ENCODE measurements around the gene GNG7.
"Not testable (repeated sequence)": the region's sequence is repeated elsewhere in the genome, so short reads cannot be mapped to it uniquely, and the experiment has no call there.

GNG7 gene

GRCh38 chr19:2629491-2630351 lies 72.8 kb downstream of the GNG7 start:
- peaks cover 35% of the 10 kb centered on the region for H3K9me3 ChIP-seq
- peaks cover 81% of the 10 kb centered on the region for H4K20me1 ChIP-seq
- no peak overlapping the region for H3K9ac ChIP-seq
- peaks cover 47% of the 10 kb centered on the region for H3K36me3 ChIP-seq
- no peak overlapping the region for H3K4me3 ChIP-seq
- 0 out of 2 replicates have a peak, but pooled peaks have one; percentile 9 for TF ChIP-seq Cebpa-rat (IDR thresholded peaks at IDR 0.05)
- H3K27ac ChIP-seq, result peak overlapping the region; percentile 75
- peaks cover 88% of the 10 kb centered on the region for H3K4me1 ChIP-seq
- H3K27me3 ChIP-seq, result no peaks in the 10 kb centered on the region
- peak overlapping the region; percentile 89 for H3K4me2 ChIP-seq

GRCh38 chr19:2628597-2628996 lies 73.9 kb downstream of the GNG7 start:
- no peak for TF ChIP-seq Cebpa-rat (IDR thresholded peaks at IDR 0.05)
- peak overlapping the region; percentile 75 for H3K27ac ChIP-seq
- H3K9me3 ChIP-seq, result peaks cover 35% of the 10 kb centered on the region
- peaks cover 88% of the 10 kb centered on the region for H3K4me1 ChIP-seq
- H3K4me3 ChIP-seq, result 0 out of 2 replicates have a peak overlapping the region, but pooled peaks have one; percentile 22
- H3K9ac ChIP-seq, result no peak overlapping the region
- peak overlapping the region; percentile 89 for H3K4me2 ChIP-seq
- H3K27me3 ChIP-seq, result no peaks in the 10 kb centered on the region
- H3K36me3 ChIP-seq, result peaks cover 47% of the 10 kb centered on the region
- H4K20me1 ChIP-seq, result peaks cover 73% of the 10 kb centered on the region

- Histone ChIP-seq H3K36me3 (peaks cover 49% of the 10 kb centered on the region), H3K4me2 (peak overlapping the region; percentile 89), H4K20me1 (peaks cover 66% of the 10 kb centered on the region), H3K4me1 (peaks cover 88% of the 10 kb centered on the region), H3K27me3 (no peaks in the 10 kb centered on the region), H3K9me3 (peaks cover 35% of the 10 kb centered on the region), H3K4me3 (peak overlapping the region; percentile 22; the same call in 1 of the 2 replicates), H3K27ac (peak overlapping the region; percentile 75), H3K9ac (peak overlapping the region; percentile 34; the same call in 1 of the 2 replicates)
- no peak for TF ChIP-seq Cebpa-rat (IDR thresholded peaks at IDR 0.05)
Observed at GRCh38 chr19:2627855-2628254, 74.6 kb downstream of the GNG7 start.

GRCh38 chr19:2627319-2627829 lies 75.1 kb downstream of the GNG7 start:
- Histone ChIP-seq H3K9ac (peak overlapping the region; percentile 34; the same call in 1 of the 2 replicates), H3K27ac (peak overlapping the region; percentile 75), H3K9me3 (peaks cover 35% of the 10 kb centered on the region), H3K4me2 (peak overlapping the region; percentile 89), H3K36me3 (peaks cover 46% of the 10 kb centered on the region), H3K4me3 (peak overlapping the region; percentile 22; the same call in 1 of the 2 replicates), H4K20me1 (peaks cover 62% of the 10 kb centered on the region), H3K4me1 (peaks cover 88% of the 10 kb centered on the region), H3K27me3 (no peaks in the 10 kb centered on the region)
- TF ChIP-seq Cebpa-rat (IDR thresholded peaks at IDR 0.05), result no peak

- peaks cover 19% of the 10 kb centered on the region for H3K9me3 ChIP-seq
- H3K4me3 ChIP-seq, result 0 out of 2 replicates have a peak overlapping the region, but pooled peaks have one; percentile 33
- peaks cover 73% of the 10 kb centered on the region for H4K20me1 ChIP-seq
- TF ChIP-seq Cebpa-rat (IDR thresholded peaks at IDR 0.05), result no peak
- H3K9ac ChIP-seq, result no peak overlapping the region; the same call in 1 of the 2 replicates
- peaks cover 100% of the 10 kb centered on the region for H3K4me1 ChIP-seq
- H3K4me2 ChIP-seq, result peak overlapping the region; percentile 89
- H3K27me3 ChIP-seq, result no peaks in the 10 kb centered on the region
- peaks cover 30% of the 10 kb centered on the region for H3K36me3 ChIP-seq
- H3K27ac ChIP-seq, result peak overlapping the region; percentile 77
Observed at GRCh38 chr19:2625434-2625833, 77.1 kb downstream of the GNG7 start.

GRCh38 chr19:2624537-2625091 lies 77.9 kb downstream of the GNG7 start:
- H3K27me3 ChIP-seq, result no peaks in the 10 kb centered on the region
- H3K4me3 ChIP-seq, result peak overlapping the region; percentile 33
- H4K20me1 ChIP-seq, result peaks cover 69% of the 10 kb centered on the region
- H3K9me3 ChIP-seq, result peaks cover 11% of the 10 kb centered on the region
- H3K27ac ChIP-seq, result peak overlapping the region; percentile 77
- H3K36me3 ChIP-seq, result peaks cover 22% of the 10 kb centered on the region
- H3K4me2 ChIP-seq, result peak overlapping the region; percentile 89
- peaks cover 100% of the 10 kb centered on the region for H3K4me1 ChIP-seq
- peak overlapping the region; percentile 50; the same call in 1 of the 2 replicates for H3K9ac ChIP-seq
- no peak for TF ChIP-seq Cebpa-rat (IDR thresholded peaks at IDR 0.05)

GRCh38 chr19:2623798-2624197 lies 78.7 kb downstream of the GNG7 start:
- H3K4me2 ChIP-seq, result peak overlapping the region; percentile 89
- no peak for TF ChIP-seq Cebpa-rat (IDR thresholded peaks at IDR 0.05)
- no peaks in the 10 kb centered on the region for H3K27me3 ChIP-seq
- H3K9ac ChIP-seq, result peak overlapping the region; percentile 50; the same call in 1 of the 2 replicates
- peaks cover 69% of the 10 kb centered on the region for H4K20me1 ChIP-seq
- H3K4me3 ChIP-seq, result 0 out of 2 replicates have a peak overlapping the region, but pooled peaks have one; percentile 14
- peaks cover 100% of the 10 kb centered on the region for H3K4me1 ChIP-seq
- H3K27ac ChIP-seq, result peak overlapping the region; percentile 77
- peaks cover 14% of the 10 kb centered on the region for H3K36me3 ChIP-seq
- H3K9me3 ChIP-seq, result peaks cover 3% of the 10 kb centered on the region; the same call in 1 of the 2 replicates

- Histone ChIP-seq H3K4me2 (peak overlapping the region; percentile 89), H3K4me1 (peaks cover 100% of the 10 kb centered on the region), H4K20me1 (peaks cover 61% of the 10 kb centered on the region), H3K4me3 (peak overlapping the region; percentile 55; the same call in 1 of the 2 replicates), H3K27ac (peak overlapping the region; percentile 77), H3K9ac (peak overlapping the region; percentile 47; the same call in 1 of the 2 replicates)
- not testable (repeated sequence) for H3K36me3 ChIP-seq, H3K9me3 ChIP-seq, H3K27me3 ChIP-seq
Observed at GRCh38 chr19:2622371-2622961, 80.0 kb downstream of the GNG7 start.

GRCh38 chr19:2619076-2619475 lies 83.4 kb downstream of the GNG7 start:
- H3K4me1 ChIP-seq, result peaks cover 100% of the 10 kb centered on the region
- H3K9me3 ChIP-seq, result peaks cover 9% of the 10 kb centered on the region
- H3K4me3 ChIP-seq, result peak overlapping the region; percentile 41; the same call in 1 of the 2 replicates
- H3K9ac ChIP-seq, result peak overlapping the region; percentile 36; the same call in 1 of the 2 replicates
- H4K20me1 ChIP-seq, result peaks cover 36% of the 10 kb centered on the region; the same call in 1 of the 2 replicates
- no peak for TF ChIP-seq Cebpa-rat (IDR thresholded peaks at IDR 0.05)
- peaks cover 11% of the 10 kb centered on the region for H3K36me3 ChIP-seq
- H3K27me3 ChIP-seq, result no peaks in the 10 kb centered on the region
- H3K27ac ChIP-seq, result peak overlapping the region; percentile 85
- peak overlapping the region; percentile 89 for H3K4me2 ChIP-seq
